Colonic mucosa (tissue), 4 donors: Measurements from ENCODE around the gene GPC5. TPM values are rescaled to one million over a fixed set of nuclear protein-coding genes. Genes with fewer than 3 reads are reported as not detected.
"Not testable (repeated sequence)": the region's sequence is repeated elsewhere in the genome, so short reads cannot be mapped to it uniquely, and the experiment has no call there.

Source experiments
- DNase-seq: peaks from one replicate; pipeline ENCODE4 v3.0.0-alpha.2; 2020
- H3K27ac ChIP-seq: fragments of 200-600 bp; one replicate; pipeline ENCODE4 v1.8.0; 2021
- H3K27me3 ChIP-seq: fragments of 200-600 bp; one replicate; pipeline ENCODE4 v1.8.0; 2021
- H3K36me3 ChIP-seq: fragments of 200-600 bp; one replicate; pipeline ENCODE4 v1.8.0; 2021
- H3K4me1 ChIP-seq: fragments of 200-600 bp; one replicate; pipeline ENCODE4 v1.8.0; 2021; ENCODE audit warnings: mild to moderate bottlenecking
- H3K4me3 ChIP-seq: fragments of 200-600 bp; one replicate; pipeline ENCODE4 v1.8.0; 2021
- H3K9ac ChIP-seq, 2 donors: one replicate each; pipeline ENCODE4 v1.7.0; 2013; ENCODE audit warnings: control low read depth in 2 of 2, low read depth in 2 of 2, low read length in 2 of 2
- H3K9me3 ChIP-seq: fragments of 200-600 bp; one replicate; pipeline ENCODE4 v1.8.0; 2021
- intact Hi-C: fragments of 100-400 bp; cut with DNase I; formaldehyde crosslinking; loops from one replicate; pipeline ENCODE4 v1.14.1; 2022
- total RNA-seq, 2 donors: library from RNA; stranded (reverse); fragmentation: NEBNext Ultra II Directional in 1 of 2; extraction: Animal tissue kit (Norgen Biotek cat#: 25700) in 1 of 2; gene quantifications; one replicate each; pipeline ENCODE4 v1.2.1, GENCODE V29; 2021
- TF ChIP-seq, protein P1 (sequence below): fragments of 200-600 bp; IDR thresholded peaks from one replicate; pipeline ENCODE4 v1.8.0; 2022; ENCODE audit warnings: antibody characterized with exemption, mild to moderate bottlenecking
- donor health status: healthy.
- donor health status: DM: no; HTN: no; CAD: no.
- donor health status: DM: no; HTN: no; CAD: no.

GPC5 gene
- total RNA-seq, 2 donors from 2014 or later: 0.42 TPM; not detected in 1

DNA sequence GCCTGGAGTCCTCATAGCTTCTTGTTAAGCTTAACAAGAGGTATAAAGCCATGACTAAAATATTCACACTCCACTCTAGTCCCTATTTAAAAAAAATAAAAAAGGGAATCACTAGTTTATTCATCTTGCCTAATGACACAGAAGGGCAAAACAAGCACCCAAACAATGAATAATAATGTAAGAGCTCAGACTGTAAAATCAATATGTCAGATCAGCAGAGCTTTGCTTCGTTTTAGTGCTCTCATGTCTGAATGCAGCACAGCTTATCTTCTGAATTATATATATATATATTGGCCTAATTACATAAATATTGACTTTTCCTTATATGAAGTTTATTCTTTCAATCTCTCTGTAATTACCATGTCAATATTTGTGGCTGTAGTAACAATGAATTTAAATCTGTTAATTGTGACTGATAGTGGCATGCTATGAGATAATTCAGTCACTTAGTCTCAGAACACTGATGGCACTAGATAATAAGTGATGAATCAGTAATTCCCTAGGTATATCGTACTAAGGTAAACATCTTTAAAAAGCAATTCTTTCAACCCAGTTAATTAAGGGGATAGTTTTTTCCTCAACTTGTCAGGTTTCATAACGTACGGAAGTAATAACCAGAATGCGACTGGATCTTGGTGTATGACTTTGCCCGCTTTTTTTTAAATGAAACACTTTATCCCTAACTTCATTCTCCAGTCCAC lies 1466.3 kb downstream of the GPC5 start:
- Histone ChIP-seq H3K36me3 (no peaks in the 10 kb centered on the region), H3K4me1 (no peaks in the 10 kb centered on the region), H3K9me3 (no peaks in the 10 kb centered on the region), H3K27ac (no peak overlapping the region), H3K9ac (no peak overlapping the region), H3K4me3 (no peak overlapping the region), H3K27me3 (no peaks in the 10 kb centered on the region)
- intact Hi-C loops: no loop called here
- DNase-seq: no peak
- TF ChIP-seq, protein P1, sequence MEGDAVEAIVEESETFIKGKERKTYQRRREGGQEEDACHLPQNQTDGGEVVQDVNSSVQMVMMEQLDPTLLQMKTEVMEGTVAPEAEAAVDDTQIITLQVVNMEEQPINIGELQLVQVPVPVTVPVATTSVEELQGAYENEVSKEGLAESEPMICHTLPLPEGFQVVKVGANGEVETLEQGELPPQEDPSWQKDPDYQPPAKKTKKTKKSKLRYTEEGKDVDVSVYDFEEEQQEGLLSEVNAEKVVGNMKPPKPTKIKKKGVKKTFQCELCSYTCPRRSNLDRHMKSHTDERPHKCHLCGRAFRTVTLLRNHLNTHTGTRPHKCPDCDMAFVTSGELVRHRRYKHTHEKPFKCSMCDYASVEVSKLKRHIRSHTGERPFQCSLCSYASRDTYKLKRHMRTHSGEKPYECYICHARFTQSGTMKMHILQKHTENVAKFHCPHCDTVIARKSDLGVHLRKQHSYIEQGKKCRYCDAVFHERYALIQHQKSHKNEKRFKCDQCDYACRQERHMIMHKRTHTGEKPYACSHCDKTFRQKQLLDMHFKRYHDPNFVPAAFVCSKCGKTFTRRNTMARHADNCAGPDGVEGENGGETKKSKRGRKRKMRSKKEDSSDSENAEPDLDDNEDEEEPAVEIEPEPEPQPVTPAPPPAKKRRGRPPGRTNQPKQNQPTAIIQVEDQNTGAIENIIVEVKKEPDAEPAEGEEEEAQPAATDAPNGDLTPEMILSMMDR: no peak

DNA sequence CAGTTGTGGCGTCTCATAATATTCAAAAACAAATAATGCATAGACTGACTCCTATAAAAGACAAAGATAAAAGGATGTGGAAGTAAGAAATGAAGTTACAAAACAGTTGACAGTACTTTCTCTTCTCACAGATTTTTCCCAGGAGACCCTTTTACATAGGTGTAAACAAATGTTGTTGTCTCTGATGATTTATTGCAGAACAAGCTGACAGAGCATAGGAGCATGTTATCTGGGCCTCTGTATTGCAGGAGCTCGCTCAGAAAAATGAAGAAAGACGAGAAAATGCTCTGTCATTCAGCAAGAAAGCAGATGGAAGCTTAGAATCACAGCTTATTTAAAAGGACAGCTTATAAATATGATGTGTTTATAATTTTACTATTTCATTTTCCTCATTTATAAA lies 1474.6 kb downstream of the GPC5 start:
- Histone ChIP-seq H3K36me3 (no peaks in the 10 kb centered on the region), H3K4me1 (no peaks in the 10 kb centered on the region), H3K27ac (no peak overlapping the region), H3K4me3 (no peak overlapping the region), H3K9me3 (no peaks in the 10 kb centered on the region), H3K27me3 (no peaks in the 10 kb centered on the region), H3K9ac (no peak overlapping the region)
- intact Hi-C loops: no loop called here
- no peak for DNase-seq
- TF ChIP-seq, protein P1: no peak

DNA sequence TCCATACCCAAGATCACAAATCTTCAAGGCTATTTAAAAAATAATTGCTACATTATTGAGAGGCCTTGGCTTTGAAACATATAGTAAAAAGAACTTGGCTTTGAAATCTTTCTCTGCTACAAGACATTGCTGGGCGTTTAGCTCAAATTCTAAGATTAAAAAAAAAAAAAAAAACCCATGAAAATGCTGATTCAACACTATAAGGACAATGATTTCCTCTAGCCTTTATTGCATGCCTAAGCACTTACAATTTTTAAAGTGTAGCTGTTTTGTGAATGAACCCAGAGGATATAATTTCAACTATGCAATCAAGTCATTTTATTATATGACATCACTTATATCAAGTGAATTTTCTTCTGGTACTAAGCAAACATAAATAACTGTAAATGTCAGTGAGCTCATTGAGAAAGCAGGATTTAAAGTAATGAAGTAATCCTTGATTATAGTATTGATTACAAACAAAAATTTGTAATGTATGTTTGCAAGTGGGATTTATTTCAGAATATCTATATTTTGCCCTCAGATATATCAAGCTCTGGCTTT lies 1488.2 kb downstream of the GPC5 start:
- Histone ChIP-seq H3K4me3 (no peak overlapping the region), H3K9ac (no peak overlapping the region), H3K9me3 (no peaks in the 10 kb centered on the region), H3K4me1 (no peaks in the 10 kb centered on the region), H3K27me3 (no peaks in the 10 kb centered on the region), H3K27ac (no peak overlapping the region), H3K36me3 (no peaks in the 10 kb centered on the region)
- intact Hi-C loops: no loop called here
- TF ChIP-seq, protein P1: no peak
- DNase-seq: no peak

DNA sequence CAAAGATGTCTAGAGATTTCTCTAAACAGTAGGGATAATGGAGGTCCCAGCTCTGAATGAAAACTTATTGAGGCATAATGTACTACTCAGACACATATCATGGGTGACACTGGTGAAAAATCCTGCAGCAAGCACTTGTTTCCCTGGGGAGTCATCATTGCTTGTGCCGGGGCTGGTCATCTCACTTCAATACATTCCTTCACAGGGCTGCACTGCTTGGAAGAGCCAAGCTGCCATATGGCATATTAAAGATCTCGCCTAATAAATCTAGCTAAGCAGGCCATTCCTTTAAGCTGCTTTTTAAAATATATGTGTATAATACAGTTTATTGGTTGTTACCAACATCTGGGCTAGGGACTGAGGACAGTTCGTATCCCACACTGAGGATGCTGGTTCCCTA lies 1496.0 kb downstream of the GPC5 start:
- no peak overlapping the region for H3K9ac ChIP-seq
- intact Hi-C loops: no loop called here
- TF ChIP-seq, protein P1: no peak
- no peaks in the 10 kb centered on the region for H3K27me3 ChIP-seq
- H3K36me3 ChIP-seq: no peaks in the 10 kb centered on the region
- H3K27ac ChIP-seq: no peak overlapping the region
- no peaks in the 10 kb centered on the region for H3K4me1 ChIP-seq
- no peak for DNase-seq
- H3K4me3 ChIP-seq: no peak overlapping the region
- H3K9me3 ChIP-seq: no peaks in the 10 kb centered on the region

DNA sequence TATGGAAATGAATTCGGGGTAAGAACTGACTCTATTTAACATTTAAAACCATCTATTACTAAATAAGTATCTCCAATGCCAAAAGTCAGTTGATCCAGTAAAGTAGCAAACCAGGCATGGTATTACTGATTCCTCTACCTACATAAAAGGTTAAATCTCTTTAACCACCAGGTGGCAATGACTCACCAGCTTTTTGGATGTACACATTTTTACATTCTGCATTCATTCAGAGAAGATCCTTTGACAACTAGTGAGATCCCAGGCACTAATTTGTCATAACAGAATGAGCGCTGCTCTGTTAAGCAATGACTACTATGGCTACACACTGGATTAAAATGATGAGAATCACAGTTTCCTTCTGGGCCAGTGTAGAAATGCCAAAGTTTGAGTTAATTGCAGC lies 1498.4 kb downstream of the GPC5 start:
- TF ChIP-seq, protein P1: no peak
- H3K4me1 ChIP-seq: no peaks in the 10 kb centered on the region
- no peak for DNase-seq
- no peak overlapping the region for H3K9ac ChIP-seq
- intact Hi-C loops: no loop called here
- H3K4me3 ChIP-seq: no peak overlapping the region
- H3K27ac ChIP-seq: no peak overlapping the region
- no peaks in the 10 kb centered on the region for H3K9me3 ChIP-seq
- no peaks in the 10 kb centered on the region for H3K27me3 ChIP-seq
- H3K36me3 ChIP-seq: no peaks in the 10 kb centered on the region

DNA sequence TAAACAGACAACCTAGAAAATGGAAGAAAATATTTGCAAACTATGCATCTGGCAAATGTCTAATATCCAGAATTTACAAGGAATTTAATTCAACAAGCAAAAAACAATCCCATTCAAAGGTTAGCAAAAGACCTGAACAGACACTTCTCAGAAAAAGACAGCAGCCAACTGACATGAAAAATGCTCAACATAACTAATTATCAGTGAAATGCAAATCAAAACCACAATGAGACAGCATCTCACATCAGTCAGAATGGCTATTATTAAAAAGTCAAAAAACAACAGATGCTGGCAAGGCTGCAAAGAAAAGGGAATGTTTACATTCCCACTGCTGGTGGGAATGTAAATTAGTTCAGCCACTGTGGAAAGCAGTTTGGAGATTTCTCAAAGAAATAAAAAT lies 1500.5 kb downstream of the GPC5 start:
- H3K9ac ChIP-seq, DNase-seq, H3K4me3 ChIP-seq, H3K36me3 ChIP-seq, H3K9me3 ChIP-seq, H3K4me1 ChIP-seq, H3K27me3 ChIP-seq, H3K27ac ChIP-seq, intact Hi-C loops: not testable (repeated sequence)
